Stimulated activated CD4-positive, alpha-beta T cell treated with anti-CD3 and anti-CD28 coated beads, TNF-alpha, amount 100 ng/mL, for 48 hours (primary cell): ENCODE measurements around the gene GNAS.

ENCODE experiments used
- DNase-seq, 3 donors: peaks; one replicate each; pipeline ENCODE4 v3.0.0-alpha.2; 2020; ENCODE audit warnings: low read depth in 3 of 3

Gene GNAS

GRCh38 chr20:58898629-58899408 lies 46.3 kb downstream of the GNAS start:
- no peak for DNase-seq

- DNase-seq, result no peak
Observed at GRCh38 chr20:58899512-58899911, 47.0 kb downstream of the GNAS start.

- no peak for DNase-seq
Observed at GRCh38 chr20:58900397-58900796, 47.9 kb downstream of the GNAS start.

GRCh38 chr20:58901488-58902402 lies 49.2 kb downstream of the GNAS start:
- no peak for DNase-seq

- DNase-seq, result no peak
Observed at GRCh38 chr20:58903614-58904013, 51.1 kb downstream of the GNAS start.

GRCh38 chr20:58905236-58905635 lies 52.7 kb downstream of the GNAS start:
- no peak for DNase-seq

- DNase-seq, result no peak
Observed at GRCh38 chr20:58906111-58906510, 53.6 kb downstream of the GNAS start.

- no peak for DNase-seq
Observed at GRCh38 chr20:58906894-58907293, 54.4 kb downstream of the GNAS start.

- DNase-seq, result no peak
Observed at GRCh38 chr20:58907320-58908137, 55.0 kb downstream of the GNAS start.

- DNase-seq, result no peak
Observed at GRCh38 chr20:58908221-58908620, 55.7 kb downstream of the GNAS start.

- DNase-seq, result no peak
Observed at GRCh38 chr20:58908941-58909340, 56.4 kb downstream of the GNAS start.

GRCh38 chr20:58909585-58909984 lies 57.1 kb downstream of the GNAS start:
- no peak for DNase-seq

GRCh38 chr20:58910473-58910872 lies 58.0 kb downstream of the GNAS start:
- DNase-seq, result no peak

GRCh38 chr20:58911309-58911708 lies 58.8 kb downstream of the GNAS start:
- DNase-seq, result no peak

GRCh38 chr20:58911970-58912369 lies 59.5 kb downstream of the GNAS start:
- no peak for DNase-seq

GRCh38 chr20:58913079-58913478 lies 60.6 kb downstream of the GNAS start:
- DNase-seq, result no peak

GRCh38 chr20:58918621-58919020 lies 66.1 kb downstream of the GNAS start:
- no peak for DNase-seq

GRCh38 chr20:58921564-58921963 lies 69.0 kb downstream of the GNAS start:
- no peak for DNase-seq

GRCh38 chr20:58922036-58922435 lies 69.5 kb downstream of the GNAS start:
- DNase-seq, result no peak

GRCh38 chr20:58923117-58923712 lies 70.7 kb downstream of the GNAS start:
- DNase-seq, result no peak

GRCh38 chr20:58926802-58927489 lies 74.4 kb downstream of the GNAS start:
- DNase-seq, result no peak
